Measurements from ENCODE around the gene POLR2H. TPM values are rescaled to one million over a fixed set of nuclear protein-coding genes. Genes with fewer than 3 reads are reported as not detected.

Gene POLR2H
- total and polyA plus RNA-seq, 2 donors from 2014 or later = 82.0 to 157 TPM

DNA sequence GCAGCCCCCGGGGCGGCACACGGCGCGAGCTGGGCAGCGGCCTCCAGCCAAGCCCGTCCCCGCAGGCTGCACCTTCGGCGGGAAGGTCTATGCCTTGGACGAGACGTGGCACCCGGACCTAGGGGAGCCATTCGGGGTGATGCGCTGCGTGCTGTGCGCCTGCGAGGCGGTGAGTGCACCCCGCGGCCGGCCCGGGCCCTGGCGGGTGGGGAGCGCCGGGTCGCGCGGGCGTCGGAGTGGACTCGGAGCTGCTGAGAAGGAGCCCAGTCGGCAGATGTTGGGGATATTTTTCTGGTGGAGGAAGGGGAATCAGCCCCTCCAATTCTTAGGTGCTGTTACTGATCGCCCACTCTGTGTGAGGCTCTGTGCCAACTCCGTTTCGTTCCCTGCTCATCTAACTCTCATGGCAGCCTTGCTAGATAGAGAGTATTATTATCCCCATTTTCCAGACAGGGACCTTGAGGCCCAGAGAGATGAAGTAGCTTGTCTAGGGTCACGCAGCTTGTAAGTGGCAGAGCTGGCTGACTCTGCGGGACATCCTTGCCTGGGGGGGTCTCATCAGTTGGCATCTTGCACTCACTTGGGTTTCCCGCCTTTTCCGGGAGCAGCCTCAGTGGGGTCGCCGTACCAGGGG is 19.2 kb downstream of the POLR2H start:
- no peaks in the 10 kb centered on the region for H3K9me3 ChIP-seq (ENCODE audit: control insufficient read depth in 2 of 3, insufficient read depth in 1 of 3, low read length in 3 of 3)
- DNase-seq = peak in 2 of 5 donors; percentile 23 to 75
- H3K27me3 ChIP-seq (ENCODE audit: control insufficient read depth, insufficient read depth, low read length) = peaks cover 4% of the 10 kb centered on the region
- no peaks in the 10 kb centered on the region for H3K36me3 ChIP-seq (ENCODE audit: control insufficient read depth in 2 of 3, insufficient read depth in 3 of 3, low read length in 3 of 3)
- H3K27ac ChIP-seq (ENCODE audit: low read depth in 2 of 2, low read length in 2 of 2) = no peak overlapping the region
- peak overlapping the region; percentile 31 to 60 (median 49) for H3K4me3 ChIP-seq (ENCODE audit: low read length in 3 of 3)
- FAIRE-seq = no peak
- peaks cover 2 to 24% (median 4%) of the 10 kb centered on the region in 3 donors for H3K4me1 ChIP-seq (ENCODE audit: control insufficient read depth in 2 of 3, insufficient read depth in 2 of 3, low read depth in 1 of 3, low read length in 3 of 3)
- H3K9ac ChIP-seq (ENCODE audit: low read length in 3 of 3) = peak overlapping the region in 1 of 3 donors; percentile 31
- intact Hi-C loops (cut with DNase I) = no loop called here
- TF ChIP-seq CTCF (IDR thresholded peaks at IDR 0.05; ENCODE audit: borderline replicate concordance, extremely low read depth, insufficient read depth) = no peak

DNA sequence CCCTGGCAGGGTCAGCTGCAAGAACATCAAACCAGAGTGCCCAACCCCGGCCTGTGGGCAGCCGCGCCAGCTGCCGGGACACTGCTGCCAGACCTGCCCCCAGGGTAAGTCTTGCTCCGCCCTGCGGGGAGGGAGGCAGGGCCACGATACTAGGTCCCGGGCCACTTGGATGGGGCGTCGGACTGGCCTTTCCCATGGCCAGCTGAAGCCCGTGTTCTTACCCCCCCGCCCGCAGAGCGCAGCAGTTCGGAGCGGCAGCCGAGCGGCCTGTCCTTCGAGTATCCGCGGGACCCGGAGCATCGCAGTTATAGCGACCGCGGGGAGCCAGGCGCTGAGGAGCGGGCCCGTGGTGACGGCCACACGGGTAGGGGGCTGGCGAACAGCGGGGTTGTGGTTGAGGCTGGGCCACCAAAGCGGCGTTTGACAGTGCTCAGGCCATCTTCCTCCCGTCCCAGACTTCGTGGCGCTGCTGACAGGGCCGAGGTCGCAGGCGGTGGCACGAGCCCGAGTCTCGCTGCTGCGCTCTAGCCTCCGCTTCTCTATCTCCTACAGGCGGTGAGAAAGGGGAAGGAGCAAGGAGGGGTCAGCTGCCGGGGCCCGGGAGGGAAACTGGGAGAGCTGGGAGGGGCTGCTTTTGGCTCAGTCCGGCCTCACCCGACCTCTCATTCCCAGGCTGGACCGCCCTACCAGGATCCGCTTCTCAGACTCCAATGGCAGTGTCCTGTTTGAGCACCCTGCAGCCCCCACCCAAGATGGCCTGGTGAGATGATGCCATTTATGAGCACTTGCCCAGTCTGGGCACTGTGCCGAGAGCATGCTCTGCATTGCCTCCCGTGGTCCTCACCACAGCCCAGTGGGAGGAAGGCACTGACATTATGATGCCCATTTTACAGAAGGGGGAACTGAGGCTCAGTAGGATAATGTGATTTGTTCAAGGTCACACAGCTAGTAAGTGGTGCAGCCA is 20.0 kb downstream of the POLR2H start:
- Histone ChIP-seq H3K9ac (ENCODE audit: low read length in 3 of 3) (no peak overlapping the region), H3K9me3 (ENCODE audit: control insufficient read depth in 2 of 3, insufficient read depth in 1 of 3, low read length in 3 of 3) (no peaks in the 10 kb centered on the region), H3K36me3 (ENCODE audit: control insufficient read depth in 2 of 3, insufficient read depth in 3 of 3, low read length in 3 of 3) (no peaks in the 10 kb centered on the region), H3K27ac (ENCODE audit: low read depth in 2 of 2, low read length in 2 of 2) (no peak overlapping the region), H3K27me3 (ENCODE audit: control insufficient read depth, insufficient read depth, low read length) (peaks cover 4% of the 10 kb centered on the region), H3K4me3 (ENCODE audit: low read length in 3 of 3) (peak overlapping the region in 1 of 3 donors; percentile 49), H3K4me1 (ENCODE audit: control insufficient read depth in 2 of 3, insufficient read depth in 2 of 3, low read depth in 1 of 3, low read length in 3 of 3) (peaks cover 2 to 24% (median 4%) of the 10 kb centered on the region in 3 donors)
- no peak for TF ChIP-seq CTCF (IDR thresholded peaks at IDR 0.05; ENCODE audit: borderline replicate concordance, extremely low read depth, insufficient read depth)
- intact Hi-C loops (cut with DNase I) = no loop called here
- peak in 4 of 5 donors; percentile 37 to 84 (median 54) for DNase-seq
- no peak for FAIRE-seq

- Histone ChIP-seq H3K9me3 (ENCODE audit: control insufficient read depth in 2 of 3, insufficient read depth in 1 of 3, low read length in 3 of 3) (no peaks in the 10 kb centered on the region), H3K27ac (ENCODE audit: low read depth in 2 of 2, low read length in 2 of 2) (no peak overlapping the region), H3K9ac (ENCODE audit: low read length in 3 of 3) (no peak overlapping the region), H3K27me3 (ENCODE audit: control insufficient read depth, insufficient read depth, low read length) (peaks cover 4% of the 10 kb centered on the region), H3K4me1 (ENCODE audit: control insufficient read depth in 2 of 3, insufficient read depth in 2 of 3, low read depth in 1 of 3, low read length in 3 of 3) (peaks cover 2 to 21% (median 4%) of the 10 kb centered on the region in 3 donors), H3K36me3 (ENCODE audit: control insufficient read depth in 2 of 3, insufficient read depth in 3 of 3, low read length in 3 of 3) (no peaks in the 10 kb centered on the region), H3K4me3 (ENCODE audit: low read length in 3 of 3) (no peak overlapping the region)
- FAIRE-seq (no peak), DNase-seq (no peak)
- TF ChIP-seq CTCF (IDR thresholded peaks at IDR 0.05; ENCODE audit: borderline replicate concordance, extremely low read depth, insufficient read depth) = no peak
- intact Hi-C loops (cut with DNase I) = no loop called here
Measured at GRCh38 chr3:184382326-184383032, 21.0 kb downstream of the POLR2H start.

All from kidney (tissue), 14 donors.